ENCODE results near the gene SYNE2. TPM values are rescaled to one million over a fixed set of nuclear protein-coding genes. Genes with fewer than 3 reads are reported as not detected.

Gene SYNE2
- total RNA-seq, 1 experiment from 2014 or later: 71.1 TPM

DNA sequence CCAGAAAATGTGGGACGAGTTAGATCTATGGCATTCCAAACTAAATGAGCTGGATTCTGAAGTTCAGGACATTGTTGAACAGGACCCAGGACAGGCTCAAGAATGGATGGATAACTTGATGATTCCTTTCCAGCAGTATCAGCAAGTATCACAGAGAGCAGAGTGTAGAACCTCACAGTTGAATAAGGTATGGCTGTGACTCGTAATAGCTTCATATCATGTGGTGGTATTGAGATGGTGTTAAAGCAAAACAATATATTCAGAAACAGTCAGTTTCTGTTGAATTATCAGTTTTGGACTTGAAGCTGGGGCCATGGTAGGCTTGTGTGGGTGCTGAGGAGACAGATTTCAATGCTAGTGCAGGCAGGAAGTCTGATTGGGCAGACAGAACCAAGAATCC lies 227.6 kb downstream of the SYNE2 start:
- ATAC-seq (no peak), DNase-seq (ENCODE audit: low spot score) (no peak)
- no peaks in the 10 kb centered on the region for H3K27me3 Mint-ChIP-seq (ENCODE audit: low read depth)
- no peak overlapping the region for H3K4me3 Mint-ChIP-seq
- peaks cover 5% of the 10 kb centered on the region for H3K4me1 Mint-ChIP-seq
- ChIA-PET POLR2A (no interaction called here), CTCF (no interaction called here)
- H3K36me3 Mint-ChIP-seq: peaks cover 28% of the 10 kb centered on the region
- no peak overlapping the region; the same call in 1 of the 2 replicates for H3K27ac Mint-ChIP-seq
- TF ChIP-seq KAT7 (CRISPR knock-in tag; IDR thresholded peaks at IDR 0.05; ENCODE audit: borderline replicate concordance): no peak
- no peak for TF ChIP-seq RORB (CRISPR knock-in tag; IDR thresholded peaks at IDR 0.05)
- TF ChIP-seq ZMAT4 (CRISPR knock-in tag; IDR thresholded peaks at IDR 0.05): no peak
- H3K9me3 Mint-ChIP-seq: no peaks in the 10 kb centered on the region

DNA sequence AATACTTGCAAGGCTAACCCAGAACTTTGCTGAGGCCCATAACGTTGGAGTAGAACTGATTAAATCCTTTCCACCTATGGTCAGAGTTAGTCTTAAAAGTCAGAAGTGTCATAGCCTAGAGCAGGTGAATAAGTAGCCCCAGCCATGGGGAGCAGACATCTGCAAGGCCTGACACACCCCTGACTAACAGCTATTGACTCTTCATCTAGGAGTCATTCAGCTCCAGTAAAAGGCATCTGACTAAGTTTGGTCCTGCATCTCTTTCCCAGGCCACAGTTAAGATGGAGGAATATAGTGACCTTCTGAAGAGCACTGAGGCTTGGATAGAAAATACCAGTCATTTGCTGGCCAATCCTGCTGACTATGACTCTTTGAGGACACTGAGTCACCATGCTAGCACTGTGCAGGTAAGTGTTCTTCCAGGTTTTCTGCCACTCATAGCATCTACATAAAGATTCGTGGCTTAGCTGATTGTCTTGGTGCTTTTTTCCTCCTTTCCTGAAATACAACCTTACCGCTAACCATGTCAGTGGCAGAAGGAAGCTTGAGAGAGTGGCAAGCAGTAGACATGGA lies 228.5 kb downstream of the SYNE2 start:
- CTCF ChIA-PET: no interaction called here
- ATAC-seq (no peak), DNase-seq (ENCODE audit: low spot score) (no peak)
- H3K27ac Mint-ChIP-seq: no peak overlapping the region
- H3K36me3 Mint-ChIP-seq: peaks cover 28% of the 10 kb centered on the region
- TF ChIP-seq TP53 (CRISPR knock-in tag; IDR thresholded peaks at IDR 0.05) (no peak), ESRRA (CRISPR knock-in tag; IDR thresholded peaks at IDR 0.05; ENCODE audit: borderline replicate concordance) (no peak), EMX1 (CRISPR knock-in tag; IDR thresholded peaks at IDR 0.05) (no peak), RELA (CRISPR knock-in tag; IDR thresholded peaks at IDR 0.05; ENCODE audit: borderline replicate concordance) (no peak), OVOL2 (CRISPR knock-in tag; IDR thresholded peaks at IDR 0.05; ENCODE audit: borderline replicate concordance) (no peak), IRF2 (CRISPR knock-in tag; IDR thresholded peaks at IDR 0.05; ENCODE audit: borderline replicate concordance, low read depth) (no peak), ZMAT4 (CRISPR knock-in tag; IDR thresholded peaks at IDR 0.05) (no peak), TEAD1 (CRISPR knock-in tag; IDR thresholded peaks at IDR 0.05) (no peak), SMAD4 (CRISPR knock-in tag; IDR thresholded peaks at IDR 0.05) (no peak), NFE2L1 (CRISPR knock-in tag; IDR thresholded peaks at IDR 0.05) (no peak), ZNF263 (CRISPR knock-in tag; IDR thresholded peaks at IDR 0.05; ENCODE audit: low read depth) (no peak)
- no peak overlapping the region for H3K4me3 Mint-ChIP-seq
- no peaks in the 10 kb centered on the region for H3K27me3 Mint-ChIP-seq (ENCODE audit: low read depth)
- no peaks in the 10 kb centered on the region for H3K4me1 Mint-ChIP-seq
- POLR2A ChIA-PET: no interaction called here
- no peaks in the 10 kb centered on the region for H3K9me3 Mint-ChIP-seq

- ATAC-seq: no peak
- Mint-ChIP-seq H3K4me1 (no peaks in the 10 kb centered on the region), H3K4me3 (no peak overlapping the region), H3K27ac (peak overlapping the region; percentile 61; the same call in 1 of the 2 replicates), H3K36me3 (peaks cover 28% of the 10 kb centered on the region), H3K9me3 (no peaks in the 10 kb centered on the region), H3K27me3 (ENCODE audit: low read depth) (no peaks in the 10 kb centered on the region)
- ChIA-PET POLR2A (no interaction called here), CTCF (no interaction called here)
- no peak for DNase-seq (ENCODE audit: low spot score)
- TF ChIP-seq GTF2I (CRISPR knock-in tag; conservative IDR thresholded peaks at IDR 0.05): no peak
- TF ChIP-seq, protein P1, sequence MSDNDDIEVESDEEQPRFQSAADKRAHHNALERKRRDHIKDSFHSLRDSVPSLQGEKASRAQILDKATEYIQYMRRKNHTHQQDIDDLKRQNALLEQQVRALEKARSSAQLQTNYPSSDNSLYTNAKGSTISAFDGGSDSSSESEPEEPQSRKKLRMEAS (CRISPR knock-in tag; IDR thresholded peaks at IDR 0.05): no peak
- TF ChIP-seq, protein P2, sequence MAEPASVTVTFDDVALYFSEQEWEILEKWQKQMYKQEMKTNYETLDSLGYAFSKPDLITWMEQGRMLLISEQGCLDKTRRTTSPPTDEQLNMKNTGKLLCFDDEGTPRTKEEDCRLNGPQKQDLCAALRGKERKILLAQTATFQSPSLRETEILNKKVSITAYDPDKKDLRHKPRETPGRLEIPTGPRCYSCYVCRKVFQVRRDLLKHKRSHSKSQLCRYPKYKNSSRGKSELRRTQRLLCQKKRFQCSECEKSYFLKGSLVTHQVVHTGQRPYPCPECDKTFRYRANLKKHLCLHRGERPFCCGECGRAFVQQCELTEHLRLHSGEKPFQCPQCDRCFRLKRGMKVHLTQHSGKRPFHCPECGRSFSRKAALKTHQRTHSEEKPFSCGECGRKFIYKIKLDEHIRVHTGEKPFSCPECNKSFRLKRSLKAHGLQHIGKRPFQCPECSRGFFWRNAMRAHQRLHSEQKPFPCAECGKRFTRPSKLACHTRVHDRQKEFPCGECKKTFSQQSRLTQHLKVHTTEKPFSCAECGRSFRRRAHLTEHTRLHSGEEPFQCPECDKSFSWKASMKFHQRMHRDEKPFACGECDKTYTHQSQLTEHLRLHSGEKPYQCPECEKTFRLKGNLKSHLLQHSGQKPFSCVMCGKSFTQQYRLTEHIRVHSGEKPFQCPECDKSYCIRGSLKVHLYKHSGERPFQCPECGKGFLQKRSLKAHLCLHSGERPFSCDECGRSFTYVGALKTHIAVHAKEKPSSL (CRISPR knock-in tag; conservative IDR thresholded peaks at IDR 0.05): no peak
- TF ChIP-seq, protein P3, sequence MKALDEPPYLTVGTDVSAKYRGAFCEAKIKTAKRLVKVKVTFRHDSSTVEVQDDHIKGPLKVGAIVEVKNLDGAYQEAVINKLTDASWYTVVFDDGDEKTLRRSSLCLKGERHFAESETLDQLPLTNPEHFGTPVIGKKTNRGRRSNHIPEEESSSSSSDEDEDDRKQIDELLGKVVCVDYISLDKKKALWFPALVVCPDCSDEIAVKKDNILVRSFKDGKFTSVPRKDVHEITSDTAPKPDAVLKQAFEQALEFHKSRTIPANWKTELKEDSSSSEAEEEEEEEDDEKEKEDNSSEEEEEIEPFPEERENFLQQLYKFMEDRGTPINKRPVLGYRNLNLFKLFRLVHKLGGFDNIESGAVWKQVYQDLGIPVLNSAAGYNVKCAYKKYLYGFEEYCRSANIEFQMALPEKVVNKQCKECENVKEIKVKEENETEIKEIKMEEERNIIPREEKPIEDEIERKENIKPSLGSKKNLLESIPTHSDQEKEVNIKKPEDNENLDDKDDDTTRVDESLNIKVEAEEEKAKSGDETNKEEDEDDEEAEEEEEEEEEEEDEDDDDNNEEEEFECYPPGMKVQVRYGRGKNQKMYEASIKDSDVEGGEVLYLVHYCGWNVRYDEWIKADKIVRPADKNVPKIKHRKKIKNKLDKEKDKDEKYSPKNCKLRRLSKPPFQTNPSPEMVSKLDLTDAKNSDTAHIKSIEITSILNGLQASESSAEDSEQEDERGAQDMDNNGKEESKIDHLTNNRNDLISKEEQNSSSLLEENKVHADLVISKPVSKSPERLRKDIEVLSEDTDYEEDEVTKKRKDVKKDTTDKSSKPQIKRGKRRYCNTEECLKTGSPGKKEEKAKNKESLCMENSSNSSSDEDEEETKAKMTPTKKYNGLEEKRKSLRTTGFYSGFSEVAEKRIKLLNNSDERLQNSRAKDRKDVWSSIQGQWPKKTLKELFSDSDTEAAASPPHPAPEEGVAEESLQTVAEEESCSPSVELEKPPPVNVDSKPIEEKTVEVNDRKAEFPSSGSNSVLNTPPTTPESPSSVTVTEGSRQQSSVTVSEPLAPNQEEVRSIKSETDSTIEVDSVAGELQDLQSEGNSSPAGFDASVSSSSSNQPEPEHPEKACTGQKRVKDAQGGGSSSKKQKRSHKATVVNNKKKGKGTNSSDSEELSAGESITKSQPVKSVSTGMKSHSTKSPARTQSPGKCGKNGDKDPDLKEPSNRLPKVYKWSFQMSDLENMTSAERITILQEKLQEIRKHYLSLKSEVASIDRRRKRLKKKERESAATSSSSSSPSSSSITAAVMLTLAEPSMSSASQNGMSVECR (CRISPR knock-in tag; IDR thresholded peaks at IDR 0.05; ENCODE audit: borderline replicate concordance): no peak
- TF ChIP-seq TP53 (CRISPR knock-in tag; IDR thresholded peaks at IDR 0.05): no peak
- TF ChIP-seq, protein P4, sequence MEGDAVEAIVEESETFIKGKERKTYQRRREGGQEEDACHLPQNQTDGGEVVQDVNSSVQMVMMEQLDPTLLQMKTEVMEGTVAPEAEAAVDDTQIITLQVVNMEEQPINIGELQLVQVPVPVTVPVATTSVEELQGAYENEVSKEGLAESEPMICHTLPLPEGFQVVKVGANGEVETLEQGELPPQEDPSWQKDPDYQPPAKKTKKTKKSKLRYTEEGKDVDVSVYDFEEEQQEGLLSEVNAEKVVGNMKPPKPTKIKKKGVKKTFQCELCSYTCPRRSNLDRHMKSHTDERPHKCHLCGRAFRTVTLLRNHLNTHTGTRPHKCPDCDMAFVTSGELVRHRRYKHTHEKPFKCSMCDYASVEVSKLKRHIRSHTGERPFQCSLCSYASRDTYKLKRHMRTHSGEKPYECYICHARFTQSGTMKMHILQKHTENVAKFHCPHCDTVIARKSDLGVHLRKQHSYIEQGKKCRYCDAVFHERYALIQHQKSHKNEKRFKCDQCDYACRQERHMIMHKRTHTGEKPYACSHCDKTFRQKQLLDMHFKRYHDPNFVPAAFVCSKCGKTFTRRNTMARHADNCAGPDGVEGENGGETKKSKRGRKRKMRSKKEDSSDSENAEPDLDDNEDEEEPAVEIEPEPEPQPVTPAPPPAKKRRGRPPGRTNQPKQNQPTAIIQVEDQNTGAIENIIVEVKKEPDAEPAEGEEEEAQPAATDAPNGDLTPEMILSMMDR (IDR thresholded peaks at IDR 0.05): no peak
- no peak for TF ChIP-seq NR2C2 (CRISPR knock-in tag; IDR thresholded peaks at IDR 0.05)
- TF ChIP-seq, protein P5, sequence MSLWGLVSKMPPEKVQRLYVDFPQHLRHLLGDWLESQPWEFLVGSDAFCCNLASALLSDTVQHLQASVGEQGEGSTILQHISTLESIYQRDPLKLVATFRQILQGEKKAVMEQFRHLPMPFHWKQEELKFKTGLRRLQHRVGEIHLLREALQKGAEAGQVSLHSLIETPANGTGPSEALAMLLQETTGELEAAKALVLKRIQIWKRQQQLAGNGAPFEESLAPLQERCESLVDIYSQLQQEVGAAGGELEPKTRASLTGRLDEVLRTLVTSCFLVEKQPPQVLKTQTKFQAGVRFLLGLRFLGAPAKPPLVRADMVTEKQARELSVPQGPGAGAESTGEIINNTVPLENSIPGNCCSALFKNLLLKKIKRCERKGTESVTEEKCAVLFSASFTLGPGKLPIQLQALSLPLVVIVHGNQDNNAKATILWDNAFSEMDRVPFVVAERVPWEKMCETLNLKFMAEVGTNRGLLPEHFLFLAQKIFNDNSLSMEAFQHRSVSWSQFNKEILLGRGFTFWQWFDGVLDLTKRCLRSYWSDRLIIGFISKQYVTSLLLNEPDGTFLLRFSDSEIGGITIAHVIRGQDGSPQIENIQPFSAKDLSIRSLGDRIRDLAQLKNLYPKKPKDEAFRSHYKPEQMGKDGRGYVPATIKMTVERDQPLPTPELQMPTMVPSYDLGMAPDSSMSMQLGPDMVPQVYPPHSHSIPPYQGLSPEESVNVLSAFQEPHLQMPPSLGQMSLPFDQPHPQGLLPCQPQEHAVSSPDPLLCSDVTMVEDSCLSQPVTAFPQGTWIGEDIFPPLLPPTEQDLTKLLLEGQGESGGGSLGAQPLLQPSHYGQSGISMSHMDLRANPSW (CRISPR knock-in tag; conservative IDR thresholded peaks at IDR 0.05; ENCODE audit: low read depth): no peak
- TF ChIP-seq HMGA2 (CRISPR knock-in tag; IDR thresholded peaks at IDR 0.05): no peak
- no peak for TF ChIP-seq KAT7 (CRISPR knock-in tag; IDR thresholded peaks at IDR 0.05; ENCODE audit: borderline replicate concordance)
Measured at GRCh38 chr14:64082837-64083236, 230.0 kb downstream of the SYNE2 start.
